T follicular helper cell (primary cell): ENCODE data around the gene SLC13A5.
"Not testable (repeated sequence)": the region's sequence is repeated elsewhere in the genome, so short reads cannot be mapped to it uniquely, and the experiment has no call there.

Experiments used
- DNase-seq: peaks from one replicate; pipeline ENCODE4 v3.0.0-alpha.2; 2020; ENCODE audit warnings: low read depth

SLC13A5 gene

DNA sequence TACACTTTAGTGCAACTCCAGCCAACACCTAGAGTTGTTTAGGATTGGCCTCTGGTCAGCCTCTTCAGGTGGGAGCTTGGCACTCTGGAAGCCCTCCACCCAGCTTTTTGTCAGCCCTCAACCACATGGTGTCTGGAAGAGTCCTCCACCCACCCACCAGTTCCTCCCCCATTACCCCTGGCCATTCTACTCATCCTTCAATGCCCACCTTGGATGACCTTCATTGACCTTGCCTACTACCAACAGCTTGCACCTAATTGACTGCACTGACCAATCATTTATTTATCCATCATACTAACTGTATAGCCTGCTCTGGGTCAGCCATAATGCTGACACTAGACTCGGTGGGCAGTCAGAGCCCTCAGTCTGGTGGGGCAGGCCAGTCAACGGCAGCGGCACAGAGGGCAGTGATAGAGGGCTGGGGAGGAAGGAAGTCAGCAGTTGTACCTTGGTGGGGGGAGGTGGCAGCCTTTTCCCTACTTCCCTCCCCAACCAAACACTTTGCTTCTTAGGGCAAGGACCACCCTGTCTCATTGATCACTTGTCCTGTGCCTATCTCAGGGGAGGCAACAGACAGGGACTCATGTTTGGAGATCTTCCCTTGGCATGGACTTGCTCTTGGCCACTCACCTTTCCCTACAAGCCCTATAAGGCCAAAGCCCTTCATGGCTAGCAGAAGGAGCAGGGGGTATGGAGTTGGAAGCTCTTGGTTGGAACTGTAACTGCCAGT is 29.3 kb downstream of the SLC13A5 start:
- no peak for DNase-seq

DNA sequence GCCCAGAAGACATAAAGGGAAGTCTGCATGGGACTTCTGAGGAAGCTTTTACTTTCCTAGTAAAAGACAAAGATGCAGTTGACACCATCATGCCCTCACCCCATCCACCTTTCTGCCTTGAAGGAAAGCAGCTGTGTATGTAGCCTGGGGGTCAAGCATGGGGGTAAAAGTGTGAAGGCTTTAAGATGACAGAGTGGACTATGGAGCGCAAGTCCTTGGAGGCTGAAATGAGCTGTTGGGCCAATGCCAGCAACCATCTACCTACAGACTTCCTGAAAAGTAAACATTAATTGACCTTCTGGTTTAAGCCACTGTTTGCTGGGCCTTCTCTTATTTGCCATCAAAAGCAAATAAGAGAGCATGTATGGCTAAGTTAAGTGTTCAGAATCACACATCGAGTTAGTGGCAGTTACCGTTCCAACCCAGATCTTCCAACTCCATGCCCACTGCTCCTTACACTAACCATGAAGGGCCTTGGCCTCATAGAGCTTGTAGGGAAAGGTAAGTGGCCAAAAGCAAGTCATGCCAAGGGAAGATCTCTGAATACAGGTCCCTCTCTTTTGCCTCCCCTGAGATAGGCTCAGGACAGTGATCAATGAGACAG is 30.0 kb downstream of the SLC13A5 start:
- DNase-seq = no peak

DNA sequence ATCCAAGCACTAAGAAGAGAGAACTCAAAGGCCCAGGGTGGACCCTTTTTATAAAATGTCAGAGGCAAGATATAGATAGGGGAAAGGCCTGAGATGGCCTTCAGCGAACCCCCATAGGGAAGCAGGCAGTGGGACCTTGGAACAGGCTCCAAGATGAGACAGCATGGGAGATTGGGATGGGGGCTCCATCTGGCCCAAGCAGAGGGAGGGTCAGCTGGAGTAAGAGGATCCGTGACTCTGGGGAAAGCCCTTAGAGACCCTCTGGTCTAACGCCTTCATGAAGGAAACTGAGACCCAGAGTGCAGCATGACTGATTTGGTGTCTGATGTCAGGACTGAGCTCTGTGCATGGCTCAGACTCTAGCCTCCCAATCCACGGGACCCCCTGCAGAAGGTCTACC is 30.8 kb downstream of the SLC13A5 start:
- DNase-seq = no peak

DNA sequence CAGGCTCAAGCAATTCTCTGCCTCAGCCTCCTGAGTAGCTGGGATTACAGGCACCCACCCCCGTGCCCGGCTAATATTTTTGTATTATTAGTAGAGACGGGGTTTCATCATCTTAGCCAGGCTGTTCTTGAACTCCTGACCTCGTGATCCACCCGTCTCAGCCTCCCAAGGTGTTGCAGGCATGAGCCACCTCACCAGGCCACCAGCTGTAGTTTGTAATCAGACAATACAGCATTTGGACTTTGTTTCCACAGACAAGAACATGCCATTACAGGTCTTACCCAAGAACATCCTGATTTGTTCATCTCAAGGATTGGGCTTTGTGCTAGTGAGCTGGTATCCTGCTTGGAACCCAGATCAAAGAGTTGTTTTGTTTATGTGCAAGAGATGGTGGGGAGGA is 31.5 kb downstream of the SLC13A5 start:
- no peak for DNase-seq

DNA sequence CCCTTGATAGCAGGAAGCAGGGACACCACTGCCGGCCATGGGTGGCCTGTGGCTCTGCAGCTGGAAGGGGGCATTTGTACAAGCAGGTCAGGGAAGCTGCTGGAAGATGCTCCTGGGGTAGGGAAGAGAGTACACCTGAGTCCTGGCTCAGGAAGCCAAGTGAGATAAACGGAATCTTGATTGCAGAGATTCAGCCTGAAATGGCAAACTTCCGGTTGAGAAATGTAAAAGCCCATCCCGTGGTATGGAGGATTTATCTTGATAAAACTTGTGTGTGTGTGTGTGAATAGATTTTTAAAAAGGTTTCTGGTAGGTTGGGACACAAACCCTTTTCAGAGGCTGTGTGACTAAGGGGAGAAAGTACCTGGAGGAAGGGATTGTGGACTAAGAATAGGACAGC is 32.0 kb downstream of the SLC13A5 start:
- no peak for DNase-seq

DNA sequence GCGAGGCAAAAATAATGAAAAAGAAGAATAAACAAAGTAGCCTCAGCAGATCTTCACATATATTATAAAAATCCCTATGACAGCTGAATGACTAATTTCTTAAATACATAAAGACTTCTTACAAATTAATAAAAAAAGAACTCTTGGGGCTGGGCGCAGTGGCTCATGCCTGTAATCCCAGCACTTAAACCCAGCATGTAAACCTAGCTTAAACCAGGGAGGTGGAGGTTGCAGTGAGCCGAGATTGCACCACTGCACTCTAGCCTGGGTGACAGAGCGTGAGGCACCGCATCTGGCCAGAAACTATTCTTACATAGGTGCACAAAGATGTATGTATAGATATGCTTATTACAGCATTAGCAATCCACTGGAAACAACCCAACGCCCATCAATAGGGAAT is 33.9 kb downstream of the SLC13A5 start:
- DNase-seq = no peak

DNA sequence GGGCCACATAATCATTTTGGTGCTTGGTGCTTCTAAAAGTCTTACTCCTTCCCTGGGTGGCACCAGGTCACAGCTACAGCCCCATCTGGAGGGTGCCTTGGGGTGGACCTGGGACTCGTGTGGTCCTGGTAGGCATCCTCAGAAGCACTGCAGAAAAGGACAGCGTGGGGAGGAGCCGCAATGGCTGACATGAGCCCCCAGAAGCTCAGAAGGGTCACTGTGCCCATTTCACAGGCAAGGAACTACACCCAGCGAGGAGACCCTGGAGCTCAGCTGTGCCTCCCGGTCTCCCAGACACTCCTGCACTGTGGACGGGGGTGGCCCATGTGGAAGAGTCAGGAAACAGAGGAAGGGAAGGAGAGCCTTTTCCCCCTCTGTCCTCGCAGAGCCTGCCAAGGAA is 35.2 kb downstream of the SLC13A5 start:
- DNase-seq = no peak

DNA sequence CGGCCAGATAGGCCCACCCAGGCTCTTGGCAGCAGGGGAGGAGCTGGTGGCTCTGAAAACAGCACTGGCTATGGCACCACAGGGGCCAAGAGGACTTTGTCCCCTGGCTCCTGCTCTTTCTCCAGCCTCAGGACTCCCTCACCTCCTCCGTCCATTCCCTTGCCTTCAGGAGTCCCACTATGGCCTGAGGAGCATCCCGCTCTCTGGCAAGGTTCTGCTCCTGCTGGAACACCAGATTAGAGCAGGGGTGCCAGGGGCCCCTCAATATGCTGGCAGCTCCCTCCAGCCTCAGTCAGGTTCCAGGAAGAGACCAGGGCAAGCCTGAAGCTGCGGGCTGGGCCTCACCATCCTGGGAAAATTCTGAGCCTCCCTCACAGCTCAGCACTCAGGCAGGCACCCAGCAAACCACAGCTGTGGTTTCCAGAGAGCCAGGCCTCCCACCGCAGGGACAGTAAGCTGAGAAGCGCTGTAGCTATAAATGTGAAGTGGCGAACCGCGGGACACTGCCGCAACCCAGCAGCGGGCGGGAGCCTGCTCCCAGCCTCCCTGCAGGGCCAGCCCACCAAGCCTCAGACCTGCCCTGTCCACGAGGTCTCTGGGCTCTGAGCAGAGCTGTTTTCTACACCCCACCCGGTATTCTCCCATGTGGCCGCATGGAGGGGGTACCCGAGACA is 35.9 kb downstream of the SLC13A5 start:
- DNase-seq = no peak

DNA sequence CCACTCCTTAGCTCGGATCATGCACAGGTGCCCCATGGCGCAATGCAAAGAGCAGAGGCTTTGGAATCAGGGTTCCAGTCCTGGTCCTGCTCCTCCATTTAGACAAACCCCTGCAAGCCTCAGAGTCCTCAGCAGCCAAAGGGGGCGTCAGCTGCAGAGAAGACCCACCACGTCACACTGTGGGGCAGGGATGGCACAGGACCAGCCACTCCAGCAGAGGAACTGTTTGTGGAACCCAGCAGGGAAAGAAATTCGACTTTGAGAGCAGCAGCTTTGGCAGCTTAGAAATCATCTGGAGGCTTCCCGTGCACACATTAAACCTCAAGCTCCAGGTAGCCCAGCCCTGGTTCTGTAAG is 36.4 kb downstream of the SLC13A5 start:
- DNase-seq = no peak

DNA sequence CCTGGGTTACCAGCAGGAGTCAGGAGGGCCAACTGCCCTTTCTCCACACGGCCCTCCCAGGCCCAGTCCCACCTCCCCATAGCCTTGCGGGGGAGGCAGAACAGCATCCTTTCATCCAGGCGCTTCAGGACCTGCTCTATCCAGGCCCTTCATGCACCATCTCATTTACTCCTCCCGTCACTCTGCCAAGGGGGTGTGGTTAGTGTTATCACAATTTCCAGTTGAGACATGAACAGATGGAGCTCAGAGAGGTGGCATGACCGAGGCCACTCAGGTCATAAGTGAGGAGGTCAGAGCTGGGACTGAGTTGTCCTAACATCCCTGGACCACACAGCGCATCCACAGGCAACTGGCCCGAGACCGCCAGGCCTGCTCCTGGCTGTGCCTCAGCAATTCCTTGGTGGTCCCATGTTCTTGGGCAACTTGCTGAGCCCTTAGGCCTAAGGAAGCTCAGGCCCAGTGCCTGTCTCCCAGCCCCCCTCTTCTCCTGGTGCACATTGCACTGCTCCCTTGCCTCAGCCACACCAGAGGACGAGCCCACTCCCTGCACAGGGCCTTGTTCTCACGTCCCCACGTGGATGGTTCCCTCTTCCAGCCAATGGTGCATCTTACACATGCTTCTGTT is 37.9 kb downstream of the SLC13A5 start:
- no peak for DNase-seq

DNA sequence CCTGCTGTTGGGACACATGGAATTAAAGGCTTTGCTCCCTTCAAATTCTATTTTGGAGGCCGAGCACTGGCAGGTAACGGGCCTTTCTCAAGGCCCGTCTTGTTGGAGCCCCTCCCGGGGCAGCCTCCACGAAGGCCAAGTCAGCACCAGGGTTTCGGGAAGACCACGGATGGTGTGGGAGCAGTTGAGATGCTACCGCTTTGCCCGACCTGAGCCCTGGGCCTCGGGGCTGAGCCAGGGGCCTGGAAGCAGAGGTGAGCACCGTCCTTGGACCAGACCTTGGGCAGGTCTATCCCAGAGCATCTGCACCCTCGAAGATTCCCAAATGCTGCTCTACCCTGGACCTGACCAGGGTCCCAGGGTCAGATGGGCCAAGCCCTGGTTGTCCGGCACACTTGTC is 38.6 kb downstream of the SLC13A5 start:
- DNase-seq = no peak

DNA sequence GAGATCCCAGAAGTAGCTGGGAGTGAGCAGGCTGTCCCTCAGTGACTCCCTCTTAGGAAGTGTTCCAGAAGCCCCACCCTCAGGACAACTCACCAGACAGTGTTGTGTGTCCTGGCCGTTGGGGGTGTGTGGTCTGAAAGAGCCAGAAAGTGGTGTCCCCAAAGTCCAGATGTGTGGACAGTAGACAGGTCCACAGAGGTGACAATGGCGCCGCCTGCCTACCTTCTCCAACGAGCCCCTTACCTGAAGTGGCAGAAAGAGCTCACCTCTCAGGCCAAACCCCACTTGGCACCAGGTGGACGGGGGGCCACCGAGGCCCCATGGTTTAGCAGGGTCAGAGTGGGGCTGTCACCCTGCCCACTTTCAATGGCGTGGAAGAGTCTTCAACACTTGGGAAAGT is 41.7 kb downstream of the SLC13A5 start:
- no peak for DNase-seq

DNA sequence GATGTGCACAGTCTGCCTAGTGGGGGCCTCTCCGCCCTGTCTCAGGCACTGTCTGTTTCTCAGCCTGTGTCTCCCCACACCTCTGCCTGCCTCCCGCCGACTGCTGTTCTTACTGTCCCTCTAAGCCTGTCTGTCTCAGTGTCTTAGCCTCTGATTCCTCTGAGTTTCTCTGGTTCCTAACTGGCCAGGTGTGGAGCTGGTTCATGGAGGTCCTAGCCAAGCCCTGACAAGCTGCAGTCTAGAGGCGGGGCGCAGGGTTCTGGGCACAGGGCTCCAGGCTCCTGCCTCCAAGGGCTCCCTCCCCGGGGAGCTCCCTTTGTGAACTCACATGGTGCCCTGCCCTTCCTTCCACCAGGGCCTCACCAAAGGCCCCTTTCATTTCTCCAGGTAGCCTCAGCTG is 42.2 kb downstream of the SLC13A5 start:
- no peak for DNase-seq

DNA sequence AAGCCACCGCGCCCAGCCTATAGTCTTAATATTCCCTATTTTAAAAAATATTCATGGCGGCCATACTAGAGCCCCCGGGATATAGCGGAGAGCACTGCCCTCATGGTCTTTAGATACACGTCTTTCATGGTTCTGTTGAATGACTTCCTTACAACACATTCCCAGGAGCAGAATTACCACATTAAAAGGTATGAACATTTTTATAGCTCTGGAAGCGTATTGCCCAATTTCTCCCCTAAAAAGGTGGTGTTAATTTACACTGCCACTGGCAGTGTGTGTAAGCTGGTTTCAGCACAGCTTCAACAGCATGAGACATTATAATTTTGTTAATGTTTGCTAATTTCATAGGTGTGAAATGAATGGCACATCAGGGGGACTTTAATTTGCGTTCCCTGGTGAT is 42.6 kb downstream of the SLC13A5 start:
- no peak for DNase-seq

DNA sequence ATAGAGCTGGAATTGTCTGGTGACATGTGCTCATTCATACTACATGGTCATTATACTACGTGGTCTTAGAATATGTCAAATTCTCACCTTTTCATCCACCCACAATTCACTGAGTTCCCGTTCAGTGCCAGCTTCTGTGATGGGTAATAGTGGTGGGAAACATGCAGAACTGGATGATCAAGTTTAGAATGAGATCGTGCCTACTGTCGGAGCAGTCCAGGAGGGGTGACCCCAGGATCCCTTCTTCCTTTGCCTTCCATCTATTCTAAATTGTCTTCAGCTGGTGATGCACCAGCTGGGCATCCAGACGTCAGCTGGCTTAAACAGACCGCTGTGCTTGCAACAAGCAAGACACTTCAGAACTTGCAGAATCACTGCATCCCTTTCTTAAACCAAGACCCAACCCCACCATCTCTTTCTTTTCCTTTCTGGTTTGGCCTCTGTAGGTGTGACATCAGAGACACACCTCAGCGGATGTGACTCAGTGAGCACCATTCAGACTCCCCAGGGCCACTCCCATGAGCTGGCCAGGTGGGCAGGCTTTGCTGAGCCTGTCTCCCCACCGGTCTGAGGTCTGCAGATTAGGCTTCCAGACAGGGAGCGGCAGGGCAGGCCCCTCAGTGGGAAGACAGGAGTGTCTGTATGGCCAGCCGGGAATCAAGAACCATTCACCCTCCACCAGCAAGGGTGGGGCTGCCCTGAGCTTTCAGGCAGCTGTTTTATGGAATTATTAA is 43.5 kb downstream of the SLC13A5 start:
- DNase-seq = no peak

DNA sequence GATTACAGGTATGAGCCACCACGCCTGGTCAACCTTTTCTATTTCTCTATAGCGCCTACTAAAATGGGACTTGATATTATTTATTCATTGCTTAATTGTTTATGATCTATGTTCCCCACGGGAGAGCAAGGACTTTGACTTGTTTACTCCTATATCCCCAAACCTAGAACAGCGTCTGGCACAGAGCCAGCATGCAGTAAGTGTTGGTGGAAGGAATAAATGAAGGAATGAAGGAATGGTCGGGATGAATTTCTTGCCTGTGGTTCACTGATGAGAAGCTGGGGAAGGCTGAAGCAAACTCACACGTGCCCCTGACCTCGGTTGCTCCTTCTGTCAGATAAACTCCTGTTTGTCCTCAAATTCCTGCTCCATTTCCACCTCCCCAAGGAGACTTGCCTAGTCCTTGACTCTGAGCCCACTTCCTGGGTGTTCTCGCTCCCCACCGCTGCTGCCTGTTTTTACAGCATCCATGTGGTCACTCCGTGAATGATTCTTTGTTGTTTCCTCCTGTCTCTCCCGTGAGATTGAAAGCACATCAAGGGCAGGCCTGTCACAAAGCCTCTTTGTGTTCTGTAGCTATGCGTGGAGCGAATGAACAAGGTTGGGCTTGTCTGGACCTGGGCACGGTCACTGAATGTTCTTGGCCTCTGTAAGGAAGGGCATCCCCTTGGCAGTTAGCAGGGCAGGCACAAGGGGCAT is 44.3 kb downstream of the SLC13A5 start:
- DNase-seq = no peak

DNA sequence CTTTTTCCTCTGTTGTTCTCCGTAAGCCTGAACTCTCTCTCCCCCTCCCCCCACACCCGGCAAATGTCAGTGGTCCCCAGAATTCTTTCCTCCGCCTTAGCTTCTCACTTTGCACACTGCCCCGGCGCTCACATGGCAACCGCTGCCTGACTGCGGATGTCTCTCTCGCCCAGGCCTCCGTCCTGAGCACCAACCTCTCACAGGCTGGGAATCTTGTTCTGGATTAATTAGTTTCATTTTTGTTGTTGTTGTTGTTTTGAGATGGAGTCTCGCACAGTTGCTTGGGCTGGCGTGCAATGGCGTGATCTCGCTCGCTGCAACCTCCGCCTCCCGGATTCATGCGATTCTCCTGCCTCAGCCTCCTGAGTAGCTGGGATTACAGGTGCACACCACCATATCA is 45.0 kb downstream of the SLC13A5 start:
- DNase-seq = no peak

DNA sequence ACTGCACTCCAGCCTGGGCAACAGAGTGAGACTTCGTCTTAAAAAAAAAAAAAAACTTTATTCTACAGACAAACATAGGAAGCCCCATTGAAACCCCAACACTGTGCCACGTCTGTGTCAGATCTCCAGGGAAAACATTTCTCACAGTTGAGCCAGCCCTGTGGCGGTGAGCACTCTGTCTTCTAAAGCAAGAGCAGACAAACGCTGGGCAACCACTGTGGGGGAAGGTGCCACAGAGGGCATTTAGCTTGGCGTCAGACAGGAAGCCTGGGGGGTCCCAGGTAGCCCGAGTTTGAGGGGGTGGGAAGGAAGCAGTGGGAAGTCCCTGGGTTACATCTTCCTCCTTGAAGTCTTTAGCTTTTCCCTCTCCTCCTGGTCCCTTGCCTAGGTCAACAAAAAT is 45.7 kb downstream of the SLC13A5 start:
- no peak for DNase-seq

DNA sequence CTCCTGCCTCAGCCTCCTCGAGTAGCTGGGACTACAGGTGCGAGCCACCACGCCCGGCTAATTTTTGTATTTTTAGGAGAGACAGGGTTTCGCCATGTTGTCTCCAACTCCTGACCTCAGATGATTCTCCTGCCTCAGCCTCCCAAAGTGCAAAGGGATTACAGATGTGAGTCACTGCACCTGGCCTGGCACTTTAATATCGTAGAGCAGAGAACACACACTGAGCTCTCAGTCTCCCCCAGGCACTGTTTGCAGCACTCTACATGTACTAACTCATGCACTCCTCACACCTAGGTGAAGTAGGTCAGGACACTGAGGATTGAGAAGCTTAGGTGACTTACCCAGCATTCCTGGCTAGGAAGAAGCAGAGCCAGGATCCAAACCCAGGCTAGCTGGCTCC is 46.6 kb downstream of the SLC13A5 start:
- DNase-seq = no peak

DNA sequence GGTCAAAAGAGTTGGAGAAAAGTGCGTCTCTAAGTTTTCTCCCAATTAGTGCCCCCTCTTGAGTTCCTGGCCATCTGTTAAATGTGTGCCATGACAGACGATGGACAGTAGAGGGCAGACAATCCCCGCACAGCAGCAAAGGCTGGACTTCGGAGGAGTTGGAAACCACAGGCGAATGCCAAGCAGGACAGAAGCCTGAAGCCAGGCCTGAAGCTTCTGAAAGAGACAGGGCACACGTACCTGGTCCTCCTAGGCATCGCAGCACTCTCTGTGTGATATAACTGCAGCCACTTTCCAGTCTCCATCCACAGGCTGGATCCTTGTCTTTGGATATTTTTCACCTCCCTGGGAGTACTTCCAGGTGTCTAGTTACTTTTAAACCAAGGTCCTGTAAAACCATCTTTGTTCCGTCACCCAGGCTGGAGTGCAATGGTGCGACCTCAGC is 47.1 kb downstream of the SLC13A5 start:
- no peak for DNase-seq

DNA sequence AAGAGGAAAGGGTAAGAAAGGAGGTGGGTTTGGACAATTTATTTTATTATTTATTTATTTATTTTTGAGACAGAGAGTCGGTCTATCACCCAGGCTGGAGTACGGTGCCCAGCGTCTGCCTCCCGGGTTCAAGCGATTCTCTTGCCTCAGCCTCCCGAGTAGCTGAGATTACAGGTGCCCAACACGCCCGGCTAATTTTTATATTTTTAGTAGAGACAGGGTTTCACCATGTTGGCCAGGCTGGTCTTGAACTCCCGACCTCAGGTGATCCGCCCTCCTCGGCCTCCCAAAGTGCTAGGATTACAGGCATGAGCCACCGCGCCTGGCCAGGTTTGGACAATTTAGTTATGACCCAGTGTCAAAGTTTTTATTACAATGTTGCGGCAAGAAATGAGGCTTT is 50.0 kb downstream of the SLC13A5 start:
- DNase-seq = not testable (repeated sequence)

DNA sequence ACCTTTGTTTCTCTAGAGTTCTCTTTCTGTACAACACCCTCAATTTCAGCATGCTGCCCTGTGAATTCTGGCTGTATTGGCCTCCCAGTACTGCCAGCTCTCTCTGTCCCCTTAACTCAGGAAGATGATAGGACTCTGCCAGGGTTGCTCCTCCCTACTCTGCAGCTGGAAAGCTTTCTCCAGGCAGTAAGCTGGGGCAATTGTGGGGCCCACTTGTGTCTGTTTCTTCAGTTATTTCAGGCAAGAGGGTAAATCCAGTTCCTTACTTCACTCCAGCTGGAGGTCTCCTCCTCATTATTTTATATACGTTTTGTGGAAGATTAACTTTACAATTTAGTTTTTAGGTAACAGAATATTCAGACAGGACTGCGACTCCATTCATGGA is 51.7 kb downstream of the SLC13A5 start:
- no peak for DNase-seq
